Cardiac fibroblast (primary cell): ENCODE results near the gene CKAP4.

Experiments
- DNase-seq, 2 donors: peaks; one replicate each; pipeline versions ENCODE4 v3.0.0 to v3.0.0-alpha.2; 2010; ENCODE audit warnings: low read depth in 2 of 2
- H3K4me3 ChIP-seq, 2 donors: replicated peaks in 1 of 2; 1 replicate in 1 of 2; 2 replicates in 1 of 2; pipeline ENCODE4 v1.5.1; 2011; ENCODE audit warnings: low read depth in 2 of 2, low read length in 2 of 2, mild to moderate bottlenecking in 2 of 2, moderate library complexity in 1 of 2
- CTCF ChIP-seq: IDR thresholded peaks from one replicate; pipeline ENCODE4 v1.5.1; 2011; ENCODE audit warnings: low read depth, mild to moderate bottlenecking, low read length, inconsistent platforms

Gene CKAP4

GRCh38 chr12:106274575-106275121 lies 26.8 kb upstream of the CKAP4 start:
- DNase-seq = peak in 1 of 2 donors; percentile 43
- H3K4me3 ChIP-seq = no peak overlapping the region
- no peak for TF ChIP-seq CTCF

- H3K4me3 ChIP-seq = no peak overlapping the region
- no peak for TF ChIP-seq CTCF
- DNase-seq = no peak
Observed at GRCh38 chr12:106274012-106274411, 26.2 kb upstream of the CKAP4 start.

GRCh38 chr12:106273491-106273890 lies 25.7 kb upstream of the CKAP4 start:
- TF ChIP-seq CTCF = no peak
- H3K4me3 ChIP-seq = no peak overlapping the region
- DNase-seq = no peak

- no peak for TF ChIP-seq CTCF
- no peak for DNase-seq
- H3K4me3 ChIP-seq = no peak overlapping the region
Observed at GRCh38 chr12:106271575-106272505, 24.0 kb upstream of the CKAP4 start.

- no peak for DNase-seq
- no peak overlapping the region for H3K4me3 ChIP-seq
- TF ChIP-seq CTCF = no peak
Observed at GRCh38 chr12:106269150-106269771, 21.4 kb upstream of the CKAP4 start.

GRCh38 chr12:106267535-106267934 lies 19.7 kb upstream of the CKAP4 start:
- no peak for DNase-seq
- TF ChIP-seq CTCF = no peak
- H3K4me3 ChIP-seq = no peak overlapping the region
